Stimulated activated naive CD4-positive, alpha-beta T cell (primary cell): ENCODE measurements around the gene OPRM1.
A peak's percentile ranks its signal among the peaks of the same experiment; 100 is the strongest.

Experiments
- DNase-seq, 6 experiments: peaks; one replicate each; lab custom pipeline; 2025; lab: John Stamatoyannopoulos, UW

The OPRM1 gene

GRCh38 chr6:154277629-154278017 is 238.6 kb downstream of the OPRM1 start:
- DNase-seq, result peak in 2 of 6 experiments; percentile 8 to 19

GRCh38 chr6:154280521-154280920 is 241.5 kb downstream of the OPRM1 start:
- DNase-seq, result no peak

DNA sequence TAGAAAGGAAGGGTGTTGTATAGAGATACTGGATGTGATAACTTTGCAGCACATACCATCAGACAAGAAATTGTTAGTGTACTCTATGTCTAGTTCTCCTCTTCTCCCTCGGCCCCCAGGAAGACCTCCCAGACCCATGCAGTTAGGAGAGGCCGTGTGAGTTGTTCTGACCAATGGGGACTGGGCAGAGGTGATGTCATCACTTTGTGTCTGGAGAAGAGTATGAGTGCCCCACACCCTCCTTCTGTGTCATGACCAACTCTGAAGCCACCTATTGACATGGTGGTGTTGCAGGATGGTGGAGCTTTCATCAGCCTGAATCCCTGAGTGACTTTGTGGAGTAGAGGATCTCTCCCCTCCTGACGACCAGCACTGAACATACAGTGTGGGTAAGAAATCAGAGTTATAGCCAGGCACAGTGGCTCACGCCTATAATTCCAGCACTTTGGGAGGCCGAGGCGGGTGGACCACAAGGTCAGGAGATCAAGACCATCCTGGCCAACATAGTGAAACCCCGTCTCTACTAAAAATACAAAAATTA is 245.3 kb downstream of the OPRM1 start:
- DNase-seq, result no peak

DNA sequence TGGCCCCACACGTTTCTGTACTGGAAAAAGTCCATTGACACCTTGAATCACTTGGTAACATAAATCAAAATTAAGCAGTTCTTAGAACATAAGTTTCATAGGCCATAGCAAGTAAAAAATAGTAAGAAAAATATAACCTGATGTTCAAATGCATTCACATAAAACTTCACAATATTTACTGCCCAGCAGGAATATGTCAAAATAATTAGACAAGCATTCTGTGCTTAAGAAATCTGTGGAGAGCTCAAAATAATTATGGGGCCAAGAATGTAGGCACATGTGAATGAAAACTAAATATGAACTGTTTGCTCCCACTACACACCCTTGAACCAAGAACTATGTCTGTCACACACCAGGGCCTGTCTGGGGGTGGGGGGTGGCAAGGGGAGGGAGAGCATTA is 246.8 kb downstream of the OPRM1 start:
- no peak for DNase-seq

DNA sequence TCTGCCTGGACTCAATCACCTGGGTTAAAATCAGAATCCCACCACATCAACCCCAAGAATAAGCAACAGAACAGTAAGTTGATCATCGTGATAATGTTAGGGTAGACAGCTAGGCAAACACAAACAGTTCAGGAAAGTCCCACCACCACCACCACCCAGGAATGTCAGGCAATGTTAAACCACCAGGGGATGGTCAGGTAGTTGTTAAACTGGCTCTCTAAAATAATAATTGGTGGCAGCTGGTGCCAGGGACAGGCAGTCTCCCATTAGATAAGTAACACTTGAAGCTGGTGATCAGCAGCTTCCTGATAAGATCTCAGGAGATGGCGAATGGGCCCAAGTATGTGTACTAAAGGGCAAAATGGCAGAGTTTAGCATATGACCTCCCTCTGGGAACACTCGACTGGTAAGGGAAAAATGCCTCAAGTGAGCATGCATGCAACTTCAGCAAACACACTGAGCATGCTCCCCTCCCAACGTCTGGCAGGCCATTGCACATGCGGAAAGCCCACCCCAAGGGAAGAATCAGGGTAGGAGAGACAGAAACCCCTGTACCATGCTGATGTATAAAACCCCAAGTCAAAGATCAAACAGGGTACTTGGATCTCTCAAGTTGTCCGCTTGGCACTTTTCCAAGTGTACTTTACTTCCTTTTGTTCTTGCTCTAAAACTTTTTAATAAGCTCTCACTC is 250.9 kb downstream of the OPRM1 start:
- no peak for DNase-seq

- no peak for DNase-seq
These were observed 253.0 kb downstream of the OPRM1 start for GRCh38 chr6:154292066-154292465.

DNA sequence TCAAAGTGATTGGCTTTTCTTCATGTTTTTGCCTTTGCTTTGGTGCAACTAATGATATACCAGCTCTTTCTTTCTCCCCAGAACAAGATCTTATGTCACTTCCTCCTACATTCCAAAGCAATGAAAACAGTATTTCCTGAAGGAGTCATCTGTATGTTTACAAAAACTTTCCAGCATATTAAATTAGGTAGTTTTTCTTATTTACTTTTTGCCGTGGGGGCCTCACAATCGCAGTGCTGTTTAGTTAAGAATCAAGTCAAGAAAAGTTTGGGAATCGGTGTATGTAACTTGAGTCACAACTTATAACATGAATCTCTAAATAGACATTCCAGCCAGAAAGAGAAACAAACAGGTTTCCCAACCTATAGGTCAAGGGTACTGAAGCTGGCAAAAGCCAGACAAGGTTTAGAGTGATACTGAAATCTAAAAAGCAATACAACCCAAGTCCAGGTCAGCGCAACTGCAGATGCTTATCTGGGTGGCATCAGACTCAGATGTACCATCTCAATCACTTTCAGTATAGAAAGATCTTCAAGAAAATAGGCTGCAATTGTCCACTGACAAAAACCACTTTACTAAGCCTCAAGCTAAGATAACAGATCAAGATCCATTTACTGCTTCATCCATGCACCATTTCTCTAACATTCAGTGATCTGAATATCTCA is 253.9 kb downstream of the OPRM1 start:
- no peak for DNase-seq

- DNase-seq, result no peak
These were observed 256.7 kb downstream of the OPRM1 start for GRCh38 chr6:154295733-154296132.
